ENCODE results near the gene RARB.

Gene RARB

GRCh38 chr3:25582242-25582641 lies 154.2 kb downstream of the RARB start:
- DNase-seq, result no peak

- no peak for DNase-seq
Observed at GRCh38 chr3:25583343-25583742, 155.3 kb downstream of the RARB start.

- DNase-seq, result no peak
Observed at GRCh38 chr3:25584011-25584789, 156.1 kb downstream of the RARB start.

GRCh38 chr3:25585361-25586166 lies 157.5 kb downstream of the RARB start:
- no peak for DNase-seq

- no peak for DNase-seq
Observed at GRCh38 chr3:25586167-25586505, 158.1 kb downstream of the RARB start.

GRCh38 chr3:25586553-25586952 lies 158.5 kb downstream of the RARB start:
- no peak for DNase-seq

GRCh38 chr3:25587094-25587493 lies 159.0 kb downstream of the RARB start:
- no peak for DNase-seq

GRCh38 chr3:25587526-25587925 lies 159.5 kb downstream of the RARB start:
- no peak for DNase-seq

- no peak for DNase-seq
Observed at GRCh38 chr3:25587975-25588374, 159.9 kb downstream of the RARB start.

- DNase-seq, result no peak
Observed at GRCh38 chr3:25588441-25589103, 160.5 kb downstream of the RARB start.

- DNase-seq, result no peak
Observed at GRCh38 chr3:25589104-25589782, 161.2 kb downstream of the RARB start.

- no peak for DNase-seq
Observed at GRCh38 chr3:25589783-25590258, 161.8 kb downstream of the RARB start.

GRCh38 chr3:25592510-25592968 lies 164.5 kb downstream of the RARB start:
- no peak for DNase-seq

GRCh38 chr3:25593001-25593400 lies 164.9 kb downstream of the RARB start:
- no peak for DNase-seq

- no peak for DNase-seq
Observed at GRCh38 chr3:25594007-25594502, 166.0 kb downstream of the RARB start.

- no peak for DNase-seq
Observed at GRCh38 chr3:25597535-25598101, 169.6 kb downstream of the RARB start.

GRCh38 chr3:25603703-25604102 lies 175.6 kb downstream of the RARB start:
- DNase-seq, result no peak

- no peak for DNase-seq
Observed at GRCh38 chr3:25604107-25604805, 176.2 kb downstream of the RARB start.

- no peak for DNase-seq
Observed at GRCh38 chr3:25610167-25610566, 182.1 kb downstream of the RARB start.

GRCh38 chr3:25610779-25611178 lies 182.7 kb downstream of the RARB start:
- no peak for DNase-seq

- no peak for DNase-seq
Observed at GRCh38 chr3:25611193-25611592, 183.1 kb downstream of the RARB start.

- DNase-seq, result no peak
Observed at GRCh38 chr3:25618028-25618427, 190.0 kb downstream of the RARB start.

Measured in NCI-H2107 (cell line).